OCI-LY1 (cell line): ENCODE results near the gene CRYBA1.

Source experiments
- EZH2 ChIP-seq: fragments of 200-600 bp; sonication (generic), shearing (Covaris generic); IDR thresholded peaks from 2 replicates; pipeline ENCODE4 v1.8.0; 2017; ENCODE audit warnings: borderline replicate concordance, mixed run types, mild to moderate bottlenecking, antibody characterized with exemption, low read length, moderate library complexity, mixed read lengths
- TF ChIP-seq, protein P1 (sequence below): fragments of 200-600 bp; sonication (generic), shearing (Covaris generic); IDR thresholded peaks from 2 replicates; pipeline ENCODE4 v1.5.1; 2017; ENCODE audit warnings: mild to moderate bottlenecking, antibody characterized with exemption, low read length, moderate library complexity, mixed read lengths

DNA sequence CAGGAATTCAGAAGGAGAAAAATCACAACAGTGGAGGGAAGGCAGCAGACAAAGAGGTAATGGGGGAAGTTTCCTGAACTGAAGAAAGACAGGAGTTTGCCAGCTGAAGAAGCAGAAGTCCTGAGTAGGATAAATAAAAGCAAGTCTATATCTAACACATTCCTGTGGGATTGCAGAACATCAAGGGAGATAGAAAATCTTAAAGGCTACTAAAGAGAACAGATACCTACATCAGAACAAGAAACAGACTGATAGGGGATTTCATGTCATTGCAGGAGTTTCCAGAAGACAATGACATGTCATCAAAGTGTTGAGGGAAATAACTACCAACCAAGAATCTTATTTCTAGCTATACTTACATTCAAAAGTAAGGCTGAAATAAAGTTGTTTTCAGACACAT lies 21.3 kb upstream of the CRYBA1 start:
- TF ChIP-seq, protein P1, sequence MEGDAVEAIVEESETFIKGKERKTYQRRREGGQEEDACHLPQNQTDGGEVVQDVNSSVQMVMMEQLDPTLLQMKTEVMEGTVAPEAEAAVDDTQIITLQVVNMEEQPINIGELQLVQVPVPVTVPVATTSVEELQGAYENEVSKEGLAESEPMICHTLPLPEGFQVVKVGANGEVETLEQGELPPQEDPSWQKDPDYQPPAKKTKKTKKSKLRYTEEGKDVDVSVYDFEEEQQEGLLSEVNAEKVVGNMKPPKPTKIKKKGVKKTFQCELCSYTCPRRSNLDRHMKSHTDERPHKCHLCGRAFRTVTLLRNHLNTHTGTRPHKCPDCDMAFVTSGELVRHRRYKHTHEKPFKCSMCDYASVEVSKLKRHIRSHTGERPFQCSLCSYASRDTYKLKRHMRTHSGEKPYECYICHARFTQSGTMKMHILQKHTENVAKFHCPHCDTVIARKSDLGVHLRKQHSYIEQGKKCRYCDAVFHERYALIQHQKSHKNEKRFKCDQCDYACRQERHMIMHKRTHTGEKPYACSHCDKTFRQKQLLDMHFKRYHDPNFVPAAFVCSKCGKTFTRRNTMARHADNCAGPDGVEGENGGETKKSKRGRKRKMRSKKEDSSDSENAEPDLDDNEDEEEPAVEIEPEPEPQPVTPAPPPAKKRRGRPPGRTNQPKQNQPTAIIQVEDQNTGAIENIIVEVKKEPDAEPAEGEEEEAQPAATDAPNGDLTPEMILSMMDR: no peak
- TF ChIP-seq EZH2: no peak
